GM19468 (cell line): Measurements from ENCODE around the gene SAFB2.

Source experiments
- ATAC-seq: cut with Tn5 transposase; IDR thresholded peaks from one replicate; pipeline ENCODE4 v1.9.1; 2021; ENCODE audit warnings: mild to moderate bottlenecking, moderate library complexity, moderate number of reproducible peaks; ENCODE audit not compliant: unreplicated experiment; ENCODE audit errors: extremely low read depth

Gene SAFB2

GRCh38 chr19:5557691-5558090 is 64.9 kb downstream of the SAFB2 start:
- no peak for ATAC-seq

DNA sequence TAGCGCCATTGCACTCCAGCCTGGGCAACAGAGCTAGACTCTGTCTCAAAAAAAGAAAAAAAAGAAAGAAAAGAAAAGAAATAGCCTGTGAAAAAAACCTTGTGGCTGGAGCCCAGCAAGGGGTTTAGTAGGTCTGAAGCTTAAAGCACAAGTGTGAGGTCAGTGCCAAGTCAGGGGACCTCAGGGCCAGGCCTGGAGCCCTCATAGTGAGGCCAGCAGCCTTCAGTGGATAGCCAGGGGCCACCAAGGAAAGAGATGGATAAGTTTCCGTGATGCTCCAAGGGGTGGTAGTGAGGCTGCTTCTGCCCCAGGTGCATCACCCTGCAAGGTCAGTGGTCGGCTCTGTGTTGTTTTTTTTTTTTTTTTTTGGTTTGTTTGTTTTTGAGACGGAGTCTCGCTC is 67.7 kb downstream of the SAFB2 start:
- ATAC-seq, result no peak

- ATAC-seq, result no peak
Observed at GRCh38 chr19:5553892-5554291, 68.7 kb downstream of the SAFB2 start.

GRCh38 chr19:5547881-5548280 is 74.7 kb downstream of the SAFB2 start:
- ATAC-seq, result no peak

DNA sequence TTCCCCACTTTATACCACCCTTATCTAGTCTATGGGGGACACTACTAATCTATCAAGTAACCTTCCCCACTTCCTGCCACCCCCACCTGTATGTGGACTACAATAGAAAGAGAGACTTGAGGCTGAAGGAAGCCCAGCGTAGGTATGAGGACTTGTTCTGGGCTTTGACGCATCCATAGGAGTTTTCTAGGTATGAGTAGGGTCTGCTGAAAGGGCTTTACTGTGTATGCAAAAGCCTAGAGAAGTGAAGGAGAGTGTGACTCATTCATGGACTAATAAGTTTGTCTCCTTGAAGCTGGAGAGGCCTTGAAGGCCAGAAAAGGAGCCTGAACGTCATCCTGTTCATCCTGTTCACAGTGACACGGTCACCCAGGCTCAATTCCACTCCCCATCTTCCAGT is 76.6 kb downstream of the SAFB2 start:
- no peak for ATAC-seq

GRCh38 chr19:5545051-5545450 is 77.5 kb downstream of the SAFB2 start:
- no peak for ATAC-seq

DNA sequence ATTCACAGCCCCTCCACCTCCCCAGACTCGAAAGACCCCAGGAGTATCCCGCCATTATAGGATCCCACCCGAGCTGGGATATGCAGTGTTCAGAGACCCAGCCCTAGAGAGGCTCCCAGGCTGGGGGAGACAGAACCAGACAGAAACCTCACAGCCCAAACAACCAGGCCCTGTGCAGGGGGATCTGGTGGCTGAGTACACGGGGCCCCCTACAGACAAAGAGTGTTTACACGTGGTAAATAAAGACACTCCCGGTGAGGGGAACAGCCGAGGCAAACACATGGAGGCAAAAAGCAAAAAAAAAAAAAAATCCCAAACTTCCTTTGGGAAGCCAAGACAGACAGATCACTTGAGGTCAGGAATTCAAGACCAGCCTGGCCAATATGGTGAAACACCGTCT is 79.9 kb downstream of the SAFB2 start:
- ATAC-seq, result no peak

- ATAC-seq, result no peak
Observed at GRCh38 chr19:5541456-5541855, 81.1 kb downstream of the SAFB2 start.

- no peak for ATAC-seq
Observed at GRCh38 chr19:5540208-5540607, 82.4 kb downstream of the SAFB2 start.

DNA sequence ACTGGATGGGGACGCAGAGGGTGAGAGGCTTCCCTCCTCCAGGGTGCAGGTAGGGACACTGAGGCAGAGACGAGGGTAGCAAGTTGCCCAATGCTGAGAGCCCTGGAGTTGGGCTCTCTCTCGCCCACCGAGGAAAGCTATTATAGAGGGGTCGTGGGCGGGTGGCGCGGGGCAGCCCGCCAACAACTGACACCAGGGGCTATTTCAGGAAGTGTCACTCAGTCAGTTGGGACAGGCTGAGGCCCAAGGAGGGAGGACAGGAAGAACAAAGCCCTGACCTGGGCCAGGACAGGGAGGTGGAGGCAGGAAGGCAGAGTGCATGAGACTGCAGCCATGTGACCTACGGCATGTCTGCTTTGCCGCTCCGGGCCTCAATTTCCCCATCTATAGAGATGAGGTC is 84.7 kb downstream of the SAFB2 start:
- ATAC-seq, result no peak
